Naive B cell (primary cell): ENCODE results near the gene KRR1. TPM values are rescaled to one million over a fixed set of nuclear protein-coding genes. Genes with fewer than 3 reads are reported as not detected.
"Not testable (repeated sequence)": the region's sequence is repeated elsewhere in the genome, so short reads cannot be mapped to it uniquely, and the experiment has no call there.

Experiments
- ATAC-seq, 2 donors: fragments of 150-1000 bp; cut with Tn5 transposase; 2 replicates each; pipeline ENCODE4 v1.10.0; 2021; ENCODE audit warnings: low read depth in 2 of 2, mild to moderate bottlenecking in 2 of 2, moderate library complexity in 2 of 2
- DNase-seq: peaks from one replicate; pipeline ENCODE4 v3.0.0; 2022
- H3K27ac Mint-ChIP-seq, 6 donors: one replicate each; pipeline ENCODE4 v1.8.0; 2020 to 2022; ENCODE audit warnings: mild to moderate bottlenecking in 6 of 6, mixed read lengths in 6 of 6, moderate library complexity in 5 of 6, inconsistent platforms in 2 of 6
- H3K27me3 Mint-ChIP-seq, 3 donors: one replicate each; pipeline ENCODE4 v1.8.0; 2021 to 2022; ENCODE audit warnings: mixed read lengths in 3 of 3, mild to moderate bottlenecking in 1 of 3
- H3K36me3 Mint-ChIP-seq, 2 donors: one replicate each; pipeline ENCODE4 v1.8.0; 2020 to 2022; ENCODE audit warnings: mixed read lengths in 2 of 2, inconsistent platforms in 1 of 2, mild to moderate bottlenecking in 1 of 2
- H3K4me1 Mint-ChIP-seq, 3 donors: one replicate each; pipeline ENCODE4 v1.8.0; 2020 to 2022; ENCODE audit warnings: mixed read lengths in 3 of 3, inconsistent platforms in 1 of 3, mild to moderate bottlenecking in 1 of 3, moderate library complexity in 1 of 3
- H3K4me3 Mint-ChIP-seq, 8 donors: one replicate each; pipeline ENCODE4 v1.8.0; 2020 to 2022; ENCODE audit warnings: mild to moderate bottlenecking in 8 of 8, mixed read lengths in 8 of 8, moderate library complexity in 8 of 8, inconsistent platforms in 2 of 8
- H3K9me3 Mint-ChIP-seq, 7 donors: one replicate each; pipeline ENCODE4 v1.8.0; 2020 to 2022; ENCODE audit warnings: mixed read lengths in 7 of 7, mild to moderate bottlenecking in 5 of 7, inconsistent platforms in 2 of 7, moderate library complexity in 1 of 7
- polyA plus RNA-seq, 6 donors: library from polyadenylated mRNA; unstranded; fragments of 300-500 nt; fragmentation: Illumina TruSeq; gene quantifications; one replicate each; pipeline ENCODE4 v1.2.3, GENCODE V29; 2021; ENCODE audit warnings: low read depth in 6 of 6

Gene KRR1
- polyA plus RNA-seq, 6 donors from 2014 or later = 56.1 to 81.7 (median 71.9) TPM

GRCh38 chr12:75542942-75543341 is 31.5 kb upstream of the KRR1 start:
- Mint-ChIP-seq H3K4me3 (no peak overlapping the region), H3K36me3 (no peaks in the 10 kb centered on the region)

GRCh38 chr12:75539889-75540288 is 28.5 kb upstream of the KRR1 start:
- H3K4me3 Mint-ChIP-seq = no peak overlapping the region
- ATAC-seq = no peak
- DNase-seq = no peak
- H3K36me3 Mint-ChIP-seq = no peaks in the 10 kb centered on the region
- no peaks in the 10 kb centered on the region for H3K9me3 Mint-ChIP-seq
- H3K4me1 Mint-ChIP-seq = no peaks in the 10 kb centered on the region
- H3K27ac Mint-ChIP-seq = no peak overlapping the region
- H3K27me3 Mint-ChIP-seq = peaks cover 21 to 40% (median 30%) of the 10 kb centered on the region in 3 donors

More at GRCh38 chr12:75542942-75543341, 31.5 kb upstream of the KRR1 start:
- no peak for ATAC-seq
- Mint-ChIP-seq H3K9me3 (no peaks in the 10 kb centered on the region), H3K4me1 (no peaks in the 10 kb centered on the region), H3K27ac (no peak overlapping the region), H3K27me3 (peaks cover 28 to 40% (median 35%) of the 10 kb centered on the region in 3 donors)
- DNase-seq = no peak

- DNase-seq = no peak
- H3K9me3 Mint-ChIP-seq = no peaks in the 10 kb centered on the region
- no peak overlapping the region for H3K4me3 Mint-ChIP-seq
- H3K4me1 Mint-ChIP-seq = no peaks in the 10 kb centered on the region
- no peaks in the 10 kb centered on the region for H3K36me3 Mint-ChIP-seq
- no peak for ATAC-seq
- H3K27ac Mint-ChIP-seq = no peak overlapping the region
- H3K27me3 Mint-ChIP-seq = peaks cover 15 to 27% (median 20%) of the 10 kb centered on the region in 3 donors
These were observed 21.8 kb upstream of the KRR1 start for GRCh38 chr12:75533239-75533638.

GRCh38 chr12:75529826-75530225 is 18.4 kb upstream of the KRR1 start:
- ATAC-seq (no peak), DNase-seq (no peak)
- no peak overlapping the region for H3K4me3 Mint-ChIP-seq
- H3K36me3 Mint-ChIP-seq = no peaks in the 10 kb centered on the region
- H3K4me1 Mint-ChIP-seq = peaks cover 6 to 8% (median 7%) of the 10 kb centered on the region in 3 donors
- H3K9me3 Mint-ChIP-seq = no peaks in the 10 kb centered on the region
- no peak overlapping the region for H3K27ac Mint-ChIP-seq
- H3K27me3 Mint-ChIP-seq = peaks cover 25 to 26% (median 25%) of the 10 kb centered on the region in 3 donors

GRCh38 chr12:75529316-75529715 is 17.9 kb upstream of the KRR1 start:
- ATAC-seq (no peak), DNase-seq (no peak)
- H3K27me3 Mint-ChIP-seq = peaks cover 21 to 25% (median 25%) of the 10 kb centered on the region in 3 donors
- H3K9me3 Mint-ChIP-seq = no peaks in the 10 kb centered on the region
- no peaks in the 10 kb centered on the region for H3K36me3 Mint-ChIP-seq
- peaks cover 6 to 8% (median 7%) of the 10 kb centered on the region in 3 donors for H3K4me1 Mint-ChIP-seq
- no peak overlapping the region for H3K27ac Mint-ChIP-seq
- no peak overlapping the region for H3K4me3 Mint-ChIP-seq

GRCh38 chr12:75528692-75529091 is 17.3 kb upstream of the KRR1 start:
- no peaks in the 10 kb centered on the region for H3K36me3 Mint-ChIP-seq
- H3K27me3 Mint-ChIP-seq = peaks cover 19 to 28% (median 21%) of the 10 kb centered on the region in 3 donors
- no peaks in the 10 kb centered on the region for H3K9me3 Mint-ChIP-seq
- ATAC-seq (no peak), DNase-seq (no peak)
- H3K4me3 Mint-ChIP-seq = no peak overlapping the region
- no peak overlapping the region for H3K27ac Mint-ChIP-seq
- H3K4me1 Mint-ChIP-seq = peaks cover 6 to 8% (median 7%) of the 10 kb centered on the region in 3 donors

- Mint-ChIP-seq H3K36me3 (no peaks in the 10 kb centered on the region), H3K27me3 (peaks cover 16 to 29% (median 21%) of the 10 kb centered on the region in 3 donors), H3K9me3 (no peaks in the 10 kb centered on the region), H3K27ac (no peak overlapping the region), H3K4me3 (no peak overlapping the region), H3K4me1 (peaks cover 6 to 8% (median 7%) of the 10 kb centered on the region in 3 donors)
- no peak for DNase-seq
- ATAC-seq = no peak
These were observed 16.9 kb upstream of the KRR1 start for GRCh38 chr12:75528272-75528671.

- Mint-ChIP-seq H3K4me3 (no peak overlapping the region), H3K36me3 (no peaks in the 10 kb centered on the region), H3K4me1 (peaks cover 6 to 8% (median 7%) of the 10 kb centered on the region in 3 donors), H3K27me3 (peaks cover 16 to 42% (median 29%) of the 10 kb centered on the region in 3 donors), H3K27ac (no peak overlapping the region), H3K9me3 (peaks cover 0 to 2% (median 0%) of the 10 kb centered on the region in 7 donors)
- ATAC-seq (peak; percentile 79 to 88), DNase-seq (peak; percentile 14)
These were observed 15.5 kb upstream of the KRR1 start for GRCh38 chr12:75526655-75527511.

GRCh38 chr12:75525263-75525662 is 13.9 kb upstream of the KRR1 start:
- DNase-seq (no peak), ATAC-seq (no peak)
- Mint-ChIP-seq H3K4me3 (no peak overlapping the region), H3K27me3 (peaks cover 12 to 51% (median 34%) of the 10 kb centered on the region in 3 donors), H3K4me1 (peaks cover 6 to 8% (median 7%) of the 10 kb centered on the region in 3 donors), H3K9me3 (peaks cover 0 to 5% (median 3%) of the 10 kb centered on the region in 7 donors), H3K36me3 (no peaks in the 10 kb centered on the region), H3K27ac (no peak overlapping the region)

GRCh38 chr12:75522124-75522523 is 10.7 kb upstream of the KRR1 start:
- not testable (repeated sequence) for H3K4me1 Mint-ChIP-seq, H3K27ac Mint-ChIP-seq, ATAC-seq, H3K4me3 Mint-ChIP-seq, H3K9me3 Mint-ChIP-seq, H3K36me3 Mint-ChIP-seq, DNase-seq
- peaks cover 11 to 63% (median 24%) of the 10 kb centered on the region in 3 donors for H3K27me3 Mint-ChIP-seq

GRCh38 chr12:75521224-75521623 is 9.8 kb upstream of the KRR1 start:
- H3K4me1 Mint-ChIP-seq, H3K9me3 Mint-ChIP-seq, DNase-seq, H3K4me3 Mint-ChIP-seq, ATAC-seq, H3K27ac Mint-ChIP-seq, H3K36me3 Mint-ChIP-seq: not testable (repeated sequence)
- H3K27me3 Mint-ChIP-seq = peaks cover 5 to 63% (median 30%) of the 10 kb centered on the region in 3 donors

- H3K4me1 Mint-ChIP-seq = peaks cover 13 to 27% (median 20%) of the 10 kb centered on the region in 3 donors
- DNase-seq (no peak), ATAC-seq (no peak)
- H3K9me3 Mint-ChIP-seq = no peaks in the 10 kb centered on the region
- H3K4me3 Mint-ChIP-seq = peak overlapping the region in 6 of 8 donors; percentile 92 to 99 (median 99)
- H3K27ac Mint-ChIP-seq = peak overlapping the region in 4 of 6 donors; percentile 26 to 98 (median 70)
- H3K27me3 Mint-ChIP-seq = no peaks in the 10 kb centered on the region
- H3K36me3 Mint-ChIP-seq = peaks cover 0 to 10% of the 10 kb centered on the region in 2 donors
These were observed 1.8 kb downstream of the KRR1 start for GRCh38 chr12:75509621-75510020.

- H3K4me1 Mint-ChIP-seq = peaks cover 16 to 27% (median 20%) of the 10 kb centered on the region in 3 donors
- DNase-seq = no peak
- no peaks in the 10 kb centered on the region for H3K9me3 Mint-ChIP-seq
- H3K27ac Mint-ChIP-seq = no peak overlapping the region
- H3K27me3 Mint-ChIP-seq = no peaks in the 10 kb centered on the region
- peak overlapping the region in 1 of 8 donors; percentile 28 for H3K4me3 Mint-ChIP-seq
- no peak for ATAC-seq
- peaks cover 0 to 10% of the 10 kb centered on the region in 2 donors for H3K36me3 Mint-ChIP-seq
These were observed 3.2 kb downstream of the KRR1 start for GRCh38 chr12:75508159-75508558.

GRCh38 chr12:75507086-75507485 is 4.3 kb downstream of the KRR1 start:
- DNase-seq (no peak), ATAC-seq (no peak)
- Mint-ChIP-seq H3K27me3 (no peaks in the 10 kb centered on the region), H3K27ac (peak overlapping the region in 3 of 6 donors; percentile 42 to 54 (median 54)), H3K4me1 (peaks cover 16 to 26% (median 20%) of the 10 kb centered on the region in 3 donors), H3K9me3 (no peaks in the 10 kb centered on the region), H3K36me3 (peaks cover 0 to 10% of the 10 kb centered on the region in 2 donors), H3K4me3 (no peak overlapping the region)
